Caco-2 (cell line): ENCODE data around the gene ELMO1. TPM values are rescaled to one million over a fixed set of nuclear protein-coding genes. Genes with fewer than 3 reads are reported as not detected.

Experiments
- BruUV-seq: library from RNA; stranded (reverse); fragments of 400-500 nt; replicated peaks from 2 replicates; lab custom pipeline; 2021; lab: Mats Ljungman, UMichigan
- CTCF ChIA-PET: fragments of 300-600 bp; sonication (Branson Sonifier 250); formaldehyde crosslinking; loops from one replicate; lab custom pipeline; 2022; ENCODE audit warnings: antibody characterized with exemption; lab: Charles Lee
- POLR2A ChIA-PET: fragments of 300-600 bp; sonication (Branson Sonifier 250); formaldehyde crosslinking; loops from one replicate; lab custom pipeline; 2022; ENCODE audit warnings: antibody characterized with exemption; lab: Charles Lee
- DNase-seq, 2 experiments: peaks; one replicate each; pipeline versions ENCODE4 v3.0.0 to v3.0.0-alpha.2; 2020 to 2022
- H3K27me3 ChIP-seq: replicated peaks from 2 replicates; pipeline ENCODE4 v1.6.0; 2011; ENCODE audit warnings: low read length; ENCODE audit not compliant: control insufficient read depth, insufficient read depth
- H3K36me3 ChIP-seq: 2 replicates; pipeline ENCODE4 v1.5.1; 2011; ENCODE audit warnings: low read length; ENCODE audit not compliant: control insufficient read depth, insufficient read depth
- H3K4me1 ChIP-seq: fragments of 250-450 bp; sonication (Bioruptor Pico); 2 replicates; pipeline ENCODE4 v1.5.1; 2020; ENCODE audit warnings: mild to moderate bottlenecking
- H3K4me3 ChIP-seq: 2 replicates; pipeline ENCODE4 v1.5.1; 2011; ENCODE audit warnings: low read depth, mild to moderate bottlenecking, control low read depth, low read length
- H3K9me3 ChIP-seq: fragments of 250-450 bp; sonication (Bioruptor Pico); 2 replicates; pipeline ENCODE4 v1.5.1; 2020; ENCODE audit warnings: mild to moderate bottlenecking, moderate library complexity
- H3K27ac Mint-ChIP-seq: one replicate; pipeline ENCODE4 v1.8.0; 2022; ENCODE audit warnings: mixed read lengths; ENCODE audit not compliant: unreplicated experiment
- H3K27me3 Mint-ChIP-seq: one replicate; pipeline ENCODE4 v1.8.0; 2022; ENCODE audit warnings: mixed read lengths; ENCODE audit not compliant: insufficient read depth, unreplicated experiment
- H3K36me3 Mint-ChIP-seq: one replicate; pipeline ENCODE4 v1.8.0; 2022; ENCODE audit warnings: mild to moderate bottlenecking, mixed read lengths; ENCODE audit not compliant: insufficient read depth, unreplicated experiment
- H3K4me1 Mint-ChIP-seq: one replicate; pipeline ENCODE4 v1.8.0; 2022; ENCODE audit warnings: low read depth, mixed read lengths; ENCODE audit not compliant: unreplicated experiment
- H3K4me3 Mint-ChIP-seq: one replicate; pipeline ENCODE4 v1.8.0; 2022; ENCODE audit warnings: mild to moderate bottlenecking, moderate library complexity, mixed read lengths; ENCODE audit not compliant: unreplicated experiment
- H3K9me3 Mint-ChIP-seq: one replicate; pipeline ENCODE4 v1.8.0; 2022; ENCODE audit warnings: mixed read lengths; ENCODE audit not compliant: unreplicated experiment
- CTCF ChIP-seq, 2 experiments: fragments of 200-600 bp in 1 of 2; IDR thresholded peaks; 1 replicate in 1 of 2; 2 replicates in 1 of 2; pipeline versions ENCODE4 v1.5.1 to v1.8.0; 2011 to 2022; ENCODE audit warnings: antibody characterized with exemption in 1 of 2, control low read depth in 1 of 2, inconsistent platforms in 1 of 2, low read depth in 1 of 2, low read length in 1 of 2, mild to moderate bottlenecking in 1 of 2, moderate library complexity in 1 of 2; ENCODE audit not compliant: insufficient read depth in 1 of 2, severe bottlenecking in 1 of 2, unreplicated experiment in 1 of 2
- intact Hi-C: fragments of 100-400 bp; cut with micrococcal nuclease; formaldehyde crosslinking; loops from one replicate; pipeline ENCODE4 v1.10.0; 2022; ENCODE audit not compliant: unreplicated experiment
- total RNA-seq: library from RNA; stranded (reverse); gene quantifications from 2 replicates; pipeline ENCODE4 v1.2.3, GENCODE V29; 2022

The ELMO1 gene
- total RNA-seq, 1 experiment from 2014 or later: 0.14 TPM

- intact Hi-C loops: no loop called here
- H3K27ac Mint-ChIP-seq: no peak overlapping the region
- Histone ChIP-seq H3K4me3 (no peak overlapping the region), H3K4me1 (no peaks in the 10 kb centered on the region), H3K27me3 (no peaks in the 10 kb centered on the region), H3K9me3 (peaks cover 5% of the 10 kb centered on the region), H3K36me3 (no peaks in the 10 kb centered on the region)
- CTCF ChIA-PET: no interaction called here
- no peak for DNase-seq
- peaks cover 20% of the 10 kb centered on the region for H3K9me3 Mint-ChIP-seq
- TF ChIP-seq CTCF (IDR thresholded peaks at IDR 0.05; ENCODE audit: insufficient read depth in 1 of 2, low read depth in 1 of 2, low read length in 1 of 2, severe bottlenecking in 1 of 2, unreplicated experiment in 1 of 2): no peak
- H3K4me3 Mint-ChIP-seq: no peak overlapping the region
- no peaks in the 10 kb centered on the region for H3K36me3 Mint-ChIP-seq
- POLR2A ChIA-PET: no interaction called here
- H3K27me3 Mint-ChIP-seq: no peaks in the 10 kb centered on the region
- no peaks in the 10 kb centered on the region for H3K4me1 Mint-ChIP-seq
- no TSS peak for BruUV-seq
Observed at GRCh38 chr7:37379546-37380277, 69.0 kb downstream of the ELMO1 start.

DNA sequence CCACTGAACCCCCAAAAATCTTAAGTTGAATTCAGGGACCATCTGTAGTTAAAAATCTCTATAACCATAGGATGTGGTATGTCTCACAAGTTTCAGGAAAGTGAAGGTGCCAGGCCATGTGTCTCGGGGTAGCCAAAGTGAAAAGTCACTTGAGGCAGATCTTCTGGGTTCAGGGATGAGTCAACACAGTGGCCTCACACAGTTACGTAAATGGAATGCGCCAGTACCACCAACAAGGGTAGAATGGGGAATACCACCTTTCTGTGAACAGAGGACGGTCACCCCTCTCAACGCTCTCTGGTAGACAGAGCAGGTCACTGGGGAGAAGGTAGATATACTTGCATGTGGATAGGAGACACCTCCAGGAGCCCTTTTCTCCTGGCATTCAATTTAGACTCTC is 71.4 kb downstream of the ELMO1 start:
- Mint-ChIP-seq H3K4me3 (no peak overlapping the region), H3K27me3 (no peaks in the 10 kb centered on the region), H3K9me3 (peaks cover 20% of the 10 kb centered on the region), H3K27ac (no peak overlapping the region), H3K36me3 (no peaks in the 10 kb centered on the region), H3K4me1 (no peaks in the 10 kb centered on the region)
- H3K36me3 ChIP-seq: no peaks in the 10 kb centered on the region
- no peaks in the 10 kb centered on the region for H3K4me1 ChIP-seq
- BruUV-seq: no TSS peak
- TF ChIP-seq CTCF (IDR thresholded peaks at IDR 0.05; ENCODE audit: insufficient read depth in 1 of 2, low read depth in 1 of 2, low read length in 1 of 2, severe bottlenecking in 1 of 2, unreplicated experiment in 1 of 2): no peak
- ChIA-PET CTCF (no interaction called here), POLR2A (no interaction called here)
- H3K4me3 ChIP-seq: no peak overlapping the region
- intact Hi-C loops: no loop called here
- H3K9me3 ChIP-seq: peaks cover 5% of the 10 kb centered on the region
- no peak for DNase-seq
- H3K27me3 ChIP-seq: no peaks in the 10 kb centered on the region

DNA sequence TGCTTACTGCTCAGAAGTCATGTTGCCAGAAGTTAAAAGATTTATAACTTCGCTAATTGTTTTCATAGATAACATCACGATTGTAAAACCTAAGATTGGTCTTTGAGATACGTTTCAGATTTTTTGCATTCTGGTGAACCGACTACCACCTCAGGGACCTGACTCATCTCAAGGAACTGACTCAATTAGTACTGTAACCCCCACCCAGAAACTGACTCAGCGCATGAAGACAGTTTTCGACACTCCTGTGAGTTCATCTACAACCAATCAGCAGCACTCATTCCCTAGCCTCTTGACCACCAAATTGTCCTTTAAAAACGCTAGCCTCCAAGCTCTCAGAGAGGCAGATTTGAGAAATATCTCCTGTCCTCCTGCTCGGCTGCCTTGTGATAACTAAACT is 72.3 kb downstream of the ELMO1 start:
- no peak overlapping the region for H3K27ac Mint-ChIP-seq
- H3K9me3 Mint-ChIP-seq: peaks cover 20% of the 10 kb centered on the region
- Histone ChIP-seq H3K4me3 (no peak overlapping the region), H3K27me3 (no peaks in the 10 kb centered on the region; the same call in 1 of the 2 replicates), H3K36me3 (no peaks in the 10 kb centered on the region), H3K4me1 (no peaks in the 10 kb centered on the region), H3K9me3 (peaks cover 5% of the 10 kb centered on the region)
- no peak overlapping the region for H3K4me3 Mint-ChIP-seq
- POLR2A ChIA-PET: no interaction called here
- H3K36me3 Mint-ChIP-seq: no peaks in the 10 kb centered on the region
- no peaks in the 10 kb centered on the region for H3K4me1 Mint-ChIP-seq
- BruUV-seq: no TSS peak
- no peak for DNase-seq
- TF ChIP-seq CTCF (IDR thresholded peaks at IDR 0.05; ENCODE audit: insufficient read depth in 1 of 2, low read depth in 1 of 2, low read length in 1 of 2, severe bottlenecking in 1 of 2, unreplicated experiment in 1 of 2): no peak
- intact Hi-C loops: no loop called here
- no peaks in the 10 kb centered on the region for H3K27me3 Mint-ChIP-seq
- CTCF ChIA-PET: no interaction called here
